ENCODE results near the gene HIVEP3.

The HIVEP3 gene

GRCh38 chr1:41907446-41907845 is 11.3 kb downstream of the HIVEP3 start:
- Histone ChIP-seq H3K9me3 (ENCODE audit: insufficient read depth, low read depth, low read length) (no peaks in the 10 kb centered on the region), H2AFZ (ENCODE audit: low read length) (no peak overlapping the region), H3K36me3 (ENCODE audit: insufficient read depth, low read length) (no peaks in the 10 kb centered on the region), H3K4me1 (ENCODE audit: insufficient read depth, low read length, poor library complexity, severe bottlenecking) (no peaks in the 10 kb centered on the region), H3K9ac (ENCODE audit: low read depth, low read length, poor library complexity, severe bottlenecking) (no peak overlapping the region), H3K27me3 (ENCODE audit: insufficient read depth, low read length, poor library complexity, severe bottlenecking) (no peaks in the 10 kb centered on the region), H3K9me2 (replicated peaks; ENCODE audit: low read depth, low read length) (no peaks in the 10 kb centered on the region), H3K79me2 (ENCODE audit: insufficient read depth, low read length) (no peaks in the 10 kb centered on the region), H3K4me3 (ENCODE audit: low read length, poor library complexity, severe bottlenecking) (no peak overlapping the region), H4K20me1 (ENCODE audit: insufficient read depth, low read length, poor library complexity, severe bottlenecking) (no peaks in the 10 kb centered on the region), H3K4me2 (ENCODE audit: low read depth, low read length, poor library complexity, severe bottlenecking) (no peak overlapping the region), H3F3A (ENCODE audit: low read depth) (no peaks in the 10 kb centered on the region)
- TF ChIP-seq, protein P1, sequence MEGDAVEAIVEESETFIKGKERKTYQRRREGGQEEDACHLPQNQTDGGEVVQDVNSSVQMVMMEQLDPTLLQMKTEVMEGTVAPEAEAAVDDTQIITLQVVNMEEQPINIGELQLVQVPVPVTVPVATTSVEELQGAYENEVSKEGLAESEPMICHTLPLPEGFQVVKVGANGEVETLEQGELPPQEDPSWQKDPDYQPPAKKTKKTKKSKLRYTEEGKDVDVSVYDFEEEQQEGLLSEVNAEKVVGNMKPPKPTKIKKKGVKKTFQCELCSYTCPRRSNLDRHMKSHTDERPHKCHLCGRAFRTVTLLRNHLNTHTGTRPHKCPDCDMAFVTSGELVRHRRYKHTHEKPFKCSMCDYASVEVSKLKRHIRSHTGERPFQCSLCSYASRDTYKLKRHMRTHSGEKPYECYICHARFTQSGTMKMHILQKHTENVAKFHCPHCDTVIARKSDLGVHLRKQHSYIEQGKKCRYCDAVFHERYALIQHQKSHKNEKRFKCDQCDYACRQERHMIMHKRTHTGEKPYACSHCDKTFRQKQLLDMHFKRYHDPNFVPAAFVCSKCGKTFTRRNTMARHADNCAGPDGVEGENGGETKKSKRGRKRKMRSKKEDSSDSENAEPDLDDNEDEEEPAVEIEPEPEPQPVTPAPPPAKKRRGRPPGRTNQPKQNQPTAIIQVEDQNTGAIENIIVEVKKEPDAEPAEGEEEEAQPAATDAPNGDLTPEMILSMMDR (conservative IDR thresholded peaks at IDR 0.05; ENCODE audit: low read length): no peak
- TF ChIP-seq EZH2phosphoT487 (IDR thresholded peaks at IDR 0.05; ENCODE audit: borderline replicate concordance): no peak

- Histone ChIP-seq H3K4me1 (ENCODE audit: insufficient read depth, low read length, poor library complexity, severe bottlenecking) (no peaks in the 10 kb centered on the region), H3K4me2 (ENCODE audit: low read depth, low read length, poor library complexity, severe bottlenecking) (no peak overlapping the region), H3F3A (ENCODE audit: low read depth) (no peaks in the 10 kb centered on the region), H3K36me3 (ENCODE audit: insufficient read depth, low read length) (no peaks in the 10 kb centered on the region), H2AFZ (ENCODE audit: low read length) (no peak overlapping the region), H3K9me2 (replicated peaks; ENCODE audit: low read depth, low read length) (no peaks in the 10 kb centered on the region), H3K79me2 (ENCODE audit: insufficient read depth, low read length) (no peaks in the 10 kb centered on the region), H3K9me3 (ENCODE audit: insufficient read depth, low read depth, low read length) (no peaks in the 10 kb centered on the region), H4K20me1 (ENCODE audit: insufficient read depth, low read length, poor library complexity, severe bottlenecking) (no peaks in the 10 kb centered on the region), H3K27me3 (ENCODE audit: insufficient read depth, low read length, poor library complexity, severe bottlenecking) (no peaks in the 10 kb centered on the region), H3K4me3 (ENCODE audit: low read length, poor library complexity, severe bottlenecking) (no peak overlapping the region), H3K9ac (ENCODE audit: low read depth, low read length, poor library complexity, severe bottlenecking) (no peak overlapping the region)
- no peak for TF ChIP-seq EZH2phosphoT487 (IDR thresholded peaks at IDR 0.05; ENCODE audit: borderline replicate concordance)
- TF ChIP-seq, protein P1 (conservative IDR thresholded peaks at IDR 0.05; ENCODE audit: low read length): no peak
These were observed 11.8 kb downstream of the HIVEP3 start for GRCh38 chr1:41906943-41907342.

GRCh38 chr1:41905093-41905675 is 13.5 kb downstream of the HIVEP3 start:
- TF ChIP-seq, protein P1 (conservative IDR thresholded peaks at IDR 0.05; ENCODE audit: low read length): no peak
- TF ChIP-seq EZH2phosphoT487 (IDR thresholded peaks at IDR 0.05; ENCODE audit: borderline replicate concordance): no peak
- Histone ChIP-seq H3K36me3 (ENCODE audit: insufficient read depth, low read length) (no peaks in the 10 kb centered on the region), H3F3A (ENCODE audit: low read depth) (no peaks in the 10 kb centered on the region), H2AFZ (ENCODE audit: low read length) (no peak overlapping the region), H3K4me1 (ENCODE audit: insufficient read depth, low read length, poor library complexity, severe bottlenecking) (no peaks in the 10 kb centered on the region), H3K9me3 (ENCODE audit: insufficient read depth, low read depth, low read length) (no peaks in the 10 kb centered on the region), H4K20me1 (ENCODE audit: insufficient read depth, low read length, poor library complexity, severe bottlenecking) (no peaks in the 10 kb centered on the region), H3K4me3 (ENCODE audit: low read length, poor library complexity, severe bottlenecking) (no peak overlapping the region), H3K4me2 (ENCODE audit: low read depth, low read length, poor library complexity, severe bottlenecking) (no peak overlapping the region), H3K9ac (ENCODE audit: low read depth, low read length, poor library complexity, severe bottlenecking) (no peak overlapping the region), H3K79me2 (ENCODE audit: insufficient read depth, low read length) (no peaks in the 10 kb centered on the region), H3K9me2 (replicated peaks; ENCODE audit: low read depth, low read length) (no peaks in the 10 kb centered on the region), H3K27me3 (ENCODE audit: insufficient read depth, low read length, poor library complexity, severe bottlenecking) (no peaks in the 10 kb centered on the region)

Measured in Loucy (cell line).